Testis (tissue), 2 donors: ENCODE measurements around the gene SLC35E1.

Experiments used
- CTCF ChIP-seq, 3 experiments: fragments of 450-650 bp in 2 of 3; fragments of 200-600 bp in 1 of 3; sonication (generic) in 1 of 3; IDR thresholded peaks; one replicate each; pipeline ENCODE4 v1.5.1; 2016 to 2019; ENCODE audit warnings: antibody characterized with exemption in 3 of 3, mild to moderate bottlenecking in 2 of 3, moderate library complexity in 1 of 3
- POLR2A ChIP-seq: fragments of 450-650 bp; IDR thresholded peaks from one replicate; pipeline ENCODE4 v1.6.1; 2017; ENCODE audit warnings: antibody characterized with exemption, mild to moderate bottlenecking, moderate library complexity

GRCh38 chr19:16595097-16595496 is 22.9 kb upstream of the SLC35E1 start:
- TF ChIP-seq CTCF (IDR thresholded peaks at IDR 0.05) (no peak), POLR2A (no peak)
